KMS-11 (cell line): ENCODE data around the gene KLHL34.

Experiments used
- H2AFZ ChIP-seq: fragments of 200-600 bp; sonication (generic); 2 replicates; pipeline ENCODE4 v1.6.1; 2016; ENCODE audit warnings: antibody characterized with exemption, mixed run types, low read depth
- H3K27ac ChIP-seq: fragments of 200-600 bp; sonication (generic); 2 replicates; pipeline ENCODE4 v1.6.1; 2016; ENCODE audit warnings: mild to moderate bottlenecking, mixed run types
- H3K27me3 ChIP-seq: fragments of 200-600 bp; sonication (generic); 2 replicates; pipeline ENCODE4 v1.6.1; 2017; ENCODE audit warnings: mild to moderate bottlenecking, low read depth, mixed run types, moderate library complexity; ENCODE audit not compliant: insufficient read depth
- H3K36me3 ChIP-seq: fragments of 200-600 bp; sonication (generic); 2 replicates; pipeline ENCODE4 v1.6.1; 2017; ENCODE audit warnings: mild to moderate bottlenecking, mixed run types; ENCODE audit not compliant: insufficient read depth
- H3K4me1 ChIP-seq: fragments of 200-600 bp; sonication (generic); 2 replicates; pipeline ENCODE4 v1.6.1; 2016; ENCODE audit warnings: mild to moderate bottlenecking, low read depth, mixed run types; ENCODE audit not compliant: poor library complexity, severe bottlenecking
- H3K4me2 ChIP-seq: fragments of 200-600 bp; sonication (generic); 2 replicates; pipeline ENCODE4 v1.7.0; 2016; ENCODE audit warnings: mild to moderate bottlenecking, mixed run types
- H3K4me3 ChIP-seq: fragments of 200-600 bp; sonication (generic); IDR thresholded peaks from 2 replicates; pipeline ENCODE4 v1.6.1; 2017; ENCODE audit warnings: low read depth, low read length, mixed read lengths; ENCODE audit not compliant: insufficient read depth
- H3K79me2 ChIP-seq: fragments of 200-600 bp; sonication (generic); 2 replicates; pipeline ENCODE4 v1.6.1; 2016; ENCODE audit warnings: low read depth, mixed run types; ENCODE audit not compliant: insufficient read depth
- H3K9ac ChIP-seq: fragments of 200-600 bp; sonication (generic); 2 replicates; pipeline ENCODE4 v1.6.1; 2016; ENCODE audit warnings: mild to moderate bottlenecking, mixed run types
- H4K20me1 ChIP-seq: fragments of 200-600 bp; sonication (generic); 2 replicates; pipeline ENCODE4 v1.6.1; 2016; ENCODE audit warnings: mild to moderate bottlenecking, mixed run types; ENCODE audit not compliant: insufficient read depth
- CTCF ChIP-seq: fragments of 200-600 bp; sonication (generic); conservative IDR thresholded peaks from 2 replicates; pipeline ENCODE4 v1.6.1; 2017; ENCODE audit warnings: low read depth, mild to moderate bottlenecking, antibody characterized with exemption, low read length, moderate library complexity, mixed read lengths

Gene KLHL34

GRCh38 chrX:21659320-21659719 lies 1.2 kb upstream of the KLHL34 start:
- Histone ChIP-seq H4K20me1 (no peaks in the 10 kb centered on the region), H3K27ac (no peak overlapping the region), H3K4me3 (no peak overlapping the region), H3K36me3 (no peaks in the 10 kb centered on the region), H2AFZ (no peak overlapping the region), H3K4me2 (no peak overlapping the region), H3K9ac (no peak overlapping the region), H3K4me1 (peaks cover under 1% of the 10 kb centered on the region), H3K27me3 (no peaks in the 10 kb centered on the region), H3K79me2 (no peaks in the 10 kb centered on the region)
- no peak for TF ChIP-seq CTCF

GRCh38 chrX:21658746-21659145 lies 616 bp upstream of the KLHL34 start:
- H3K27me3 ChIP-seq: no peaks in the 10 kb centered on the region
- TF ChIP-seq CTCF: no peak
- H4K20me1 ChIP-seq: no peaks in the 10 kb centered on the region
- H3K36me3 ChIP-seq: no peaks in the 10 kb centered on the region
- H3K4me2 ChIP-seq: no peak overlapping the region
- H3K4me3 ChIP-seq: no peak overlapping the region
- peaks cover 6% of the 10 kb centered on the region for H3K4me1 ChIP-seq
- no peak overlapping the region for H2AFZ ChIP-seq
- no peaks in the 10 kb centered on the region for H3K79me2 ChIP-seq
- H3K9ac ChIP-seq: no peak overlapping the region
- H3K27ac ChIP-seq: no peak overlapping the region

GRCh38 chrX:21657318-21658151 lies 595 bp downstream of the KLHL34 start:
- Histone ChIP-seq H3K27ac (no peak overlapping the region), H3K4me1 (peaks cover 9% of the 10 kb centered on the region), H2AFZ (no peak overlapping the region), H3K4me2 (no peak overlapping the region), H3K9ac (no peak overlapping the region), H4K20me1 (no peaks in the 10 kb centered on the region), H3K79me2 (no peaks in the 10 kb centered on the region), H3K4me3 (no peak overlapping the region), H3K27me3 (no peaks in the 10 kb centered on the region), H3K36me3 (no peaks in the 10 kb centered on the region)
- TF ChIP-seq CTCF: no peak

GRCh38 chrX:21656587-21657317 lies 1.4 kb downstream of the KLHL34 start:
- Histone ChIP-seq H4K20me1 (no peaks in the 10 kb centered on the region), H3K27me3 (no peaks in the 10 kb centered on the region), H3K79me2 (no peaks in the 10 kb centered on the region), H3K36me3 (no peaks in the 10 kb centered on the region), H3K27ac (no peak overlapping the region), H2AFZ (no peak overlapping the region), H3K9ac (no peak overlapping the region), H3K4me1 (peaks cover 9% of the 10 kb centered on the region), H3K4me2 (no peak overlapping the region), H3K4me3 (no peak overlapping the region)
- TF ChIP-seq CTCF: no peak
